GM12891 (cell line): ENCODE data around the gene IQCB1.

Source experiments
- DNase-seq: peaks from one replicate; pipeline ENCODE4 v3.0.0; 2011; ENCODE audit warnings: low spot score; ENCODE audit not compliant: insufficient read length
- FAIRE-seq: peaks from 2 replicates; lab custom pipeline; 2011; peaks lifted over from hg19 to GRCh38; lab: Jason Lieb, UNC
- PAX5 ChIP-seq: IDR thresholded peaks from 2 replicates; pipeline ENCODE4 v1.6.1; 2011; ENCODE audit warnings: low read length, moderate library complexity, mild to moderate bottlenecking; ENCODE audit not compliant: insufficient read depth, severe bottlenecking
- POLR2A ChIP-seq: IDR thresholded peaks from 2 replicates; pipeline ENCODE4 v1.6.1; 2011; ENCODE audit warnings: low read depth, low read length, control low read depth
- POLR2AphosphoS5 ChIP-seq: IDR thresholded peaks from 2 replicates; pipeline ENCODE4 v1.6.1; 2011; ENCODE audit warnings: low read depth, low read length, control low read depth
- POU2F2 ChIP-seq: IDR thresholded peaks from 2 replicates; pipeline ENCODE4 v1.6.1; 2011; ENCODE audit warnings: low read depth, mild to moderate bottlenecking, control low read depth, low read length, moderate library complexity
- SPI1 ChIP-seq: IDR thresholded peaks from 2 replicates; pipeline ENCODE4 v1.6.1; 2011; ENCODE audit warnings: low read depth, low read length, control low read depth
- TAF1 ChIP-seq: IDR thresholded peaks from 2 replicates; pipeline ENCODE4 v1.6.1; 2011; ENCODE audit warnings: low read depth, low read length, control low read depth

Gene IQCB1

DNA sequence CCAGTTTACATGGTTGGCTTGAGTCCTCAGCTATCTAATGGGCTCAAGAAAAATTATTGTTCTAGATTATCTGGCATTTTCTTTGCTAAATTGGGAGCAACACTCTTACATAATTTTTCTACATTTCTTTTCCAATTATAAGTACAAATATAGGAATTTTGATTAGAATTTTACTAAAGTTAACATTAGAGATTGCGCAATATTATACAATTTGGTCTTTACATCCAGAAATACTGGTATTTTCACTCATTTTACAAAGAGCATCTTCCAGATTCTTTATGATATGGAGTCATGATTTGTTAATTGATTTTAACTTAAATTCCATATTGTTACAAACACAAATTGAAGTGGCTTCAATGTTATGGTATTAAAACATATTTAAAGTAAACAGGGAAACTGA, 65.6 kb downstream of the IQCB1 start:
- DNase-seq: no peak
- FAIRE-seq: no peak
- TF ChIP-seq TAF1: no peak
- TF ChIP-seq PAX5: no peak
- TF ChIP-seq POLR2AphosphoS5: no peak
- TF ChIP-seq POLR2A: no peak
- TF ChIP-seq POU2F2: no peak
- TF ChIP-seq SPI1: no peak

DNA sequence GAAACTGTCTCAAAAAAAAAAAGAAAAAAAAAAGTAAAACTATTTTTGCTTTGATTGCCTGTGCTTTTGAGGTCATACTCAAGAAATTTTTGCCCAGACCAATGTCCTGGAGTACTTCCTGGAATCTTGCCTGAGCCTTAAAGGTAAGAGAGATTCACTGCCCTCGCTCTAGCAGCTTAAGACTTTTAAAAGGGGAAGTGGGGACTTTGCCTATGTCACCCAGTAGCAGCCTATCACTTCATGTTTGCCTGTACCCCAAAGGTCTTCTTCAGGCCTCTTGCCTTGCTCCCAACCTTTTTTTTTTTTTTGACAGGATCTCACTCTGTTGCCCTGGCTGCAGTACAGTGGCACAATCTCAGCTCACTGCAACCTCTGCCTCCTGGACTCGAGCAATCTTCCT, 66.4 kb downstream of the IQCB1 start:
- FAIRE-seq (no peak), DNase-seq (no peak)
- TF ChIP-seq PAX5 (no peak), POU2F2 (no peak), POLR2A (no peak), SPI1 (peak; percentile 91)

DNA sequence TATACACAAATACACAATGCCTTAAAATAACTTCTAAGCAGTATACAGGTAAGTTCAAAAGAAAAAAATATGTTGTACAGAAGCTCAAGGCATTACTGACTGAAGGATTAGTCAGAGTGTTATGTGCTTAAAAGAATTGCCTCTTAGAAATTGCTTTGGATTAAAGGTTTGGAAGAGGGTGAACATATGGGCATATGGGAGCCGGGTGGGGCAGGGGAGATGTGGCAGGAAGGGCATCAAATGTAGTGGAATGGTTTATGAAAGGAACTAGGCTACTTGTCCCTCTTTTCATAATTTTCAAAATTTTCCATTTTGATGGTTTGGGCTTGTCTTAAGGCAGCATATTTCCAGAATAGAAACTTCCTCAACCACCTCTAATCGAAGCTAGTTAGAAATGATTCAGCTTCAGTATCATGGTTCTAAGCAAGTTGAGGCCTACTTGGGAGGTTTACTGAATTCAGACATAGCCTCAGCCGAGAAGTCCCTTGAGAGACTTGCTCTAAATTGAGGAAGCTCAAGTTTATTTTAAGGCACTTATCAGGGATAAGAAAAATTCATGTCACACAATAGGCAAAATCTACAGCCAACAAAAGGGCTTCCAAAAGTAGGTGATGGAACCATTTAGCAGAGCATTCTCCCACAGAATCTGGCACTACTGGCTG, 75.2 kb downstream of the IQCB1 start:
- no peak for FAIRE-seq
- DNase-seq: no peak
- no peak for TF ChIP-seq SPI1
- TF ChIP-seq POLR2A: no peak
- TF ChIP-seq POU2F2: no peak
- TF ChIP-seq PAX5: no peak

DNA sequence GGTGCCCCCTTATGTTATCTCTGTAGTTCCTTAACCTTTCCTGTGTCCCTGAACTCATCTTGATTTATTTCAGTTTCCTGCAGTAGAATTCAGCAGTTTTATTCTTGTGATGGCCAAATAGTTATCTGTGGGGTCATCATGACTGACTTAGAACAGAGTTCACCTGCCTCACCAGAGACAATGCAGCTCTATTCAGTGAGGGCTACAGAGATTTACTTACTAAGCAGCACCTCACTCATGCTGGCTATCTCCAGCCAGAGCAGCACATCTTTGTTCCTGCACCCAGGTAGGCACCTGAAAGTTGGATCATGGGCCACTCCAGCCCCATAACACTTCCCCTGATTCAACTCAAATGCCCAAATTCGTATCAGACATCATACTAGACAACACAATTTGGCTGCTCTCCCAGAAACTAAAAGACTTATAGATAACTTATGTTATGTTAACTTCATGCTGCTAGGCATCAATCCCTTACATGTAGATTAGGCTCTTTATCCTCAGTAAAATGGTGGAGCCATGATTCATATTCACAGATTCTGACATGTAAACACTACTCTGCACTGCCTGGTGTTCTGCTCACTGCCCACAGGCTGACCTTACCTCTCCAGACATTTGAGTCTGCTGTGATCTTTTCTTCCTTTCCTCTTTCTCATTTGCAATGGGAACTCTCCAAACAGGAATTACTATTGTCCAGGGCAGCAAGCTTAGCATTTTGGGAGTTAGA, 76.0 kb downstream of the IQCB1 start:
- TF ChIP-seq POLR2AphosphoS5 (no peak), POLR2A (no peak), SPI1 (no peak), PAX5 (no peak), TAF1 (no peak), POU2F2 (no peak)
- no peak for DNase-seq
- FAIRE-seq: no peak

DNA sequence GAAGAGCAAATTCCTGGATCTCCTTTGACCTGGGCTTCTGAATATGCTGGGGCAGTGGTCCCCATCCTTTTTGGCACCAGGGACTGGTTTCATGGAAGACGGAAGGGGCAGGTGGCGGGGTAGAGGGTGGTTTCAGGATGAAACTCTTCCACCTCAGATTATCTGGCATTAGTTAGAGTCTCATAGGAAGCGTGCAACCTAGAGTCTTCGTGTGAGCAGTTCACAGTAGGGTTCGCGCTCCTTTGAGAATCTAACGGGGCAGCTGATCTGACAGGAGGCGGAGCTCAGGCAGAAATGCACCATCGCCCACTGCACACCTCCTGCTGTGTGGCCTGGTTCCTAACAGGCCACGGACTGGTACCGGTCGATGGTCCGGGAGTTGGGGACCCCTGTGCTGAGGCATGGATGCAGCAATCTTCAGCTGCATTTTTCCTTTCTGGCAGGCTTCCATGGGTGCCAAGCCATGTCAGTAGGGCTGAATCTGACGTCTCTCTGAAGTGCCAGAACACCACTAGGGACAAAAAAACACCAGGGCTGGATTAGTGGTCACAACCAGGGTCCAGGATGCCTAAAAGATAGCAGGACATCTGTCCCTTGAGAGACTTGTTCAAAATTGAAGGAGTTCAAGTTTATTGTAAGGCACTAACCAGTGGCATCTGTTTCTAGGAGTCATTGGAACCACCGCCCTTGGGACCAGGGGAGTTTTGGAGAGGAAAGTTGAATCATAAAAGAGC, 76.9 kb downstream of the IQCB1 start:
- no peak for FAIRE-seq
- DNase-seq: no peak
- TF ChIP-seq TAF1: no peak
- TF ChIP-seq POLR2AphosphoS5: no peak
- no peak for TF ChIP-seq PAX5
- TF ChIP-seq POLR2A: no peak
- TF ChIP-seq POU2F2: no peak
- no peak for TF ChIP-seq SPI1

DNA sequence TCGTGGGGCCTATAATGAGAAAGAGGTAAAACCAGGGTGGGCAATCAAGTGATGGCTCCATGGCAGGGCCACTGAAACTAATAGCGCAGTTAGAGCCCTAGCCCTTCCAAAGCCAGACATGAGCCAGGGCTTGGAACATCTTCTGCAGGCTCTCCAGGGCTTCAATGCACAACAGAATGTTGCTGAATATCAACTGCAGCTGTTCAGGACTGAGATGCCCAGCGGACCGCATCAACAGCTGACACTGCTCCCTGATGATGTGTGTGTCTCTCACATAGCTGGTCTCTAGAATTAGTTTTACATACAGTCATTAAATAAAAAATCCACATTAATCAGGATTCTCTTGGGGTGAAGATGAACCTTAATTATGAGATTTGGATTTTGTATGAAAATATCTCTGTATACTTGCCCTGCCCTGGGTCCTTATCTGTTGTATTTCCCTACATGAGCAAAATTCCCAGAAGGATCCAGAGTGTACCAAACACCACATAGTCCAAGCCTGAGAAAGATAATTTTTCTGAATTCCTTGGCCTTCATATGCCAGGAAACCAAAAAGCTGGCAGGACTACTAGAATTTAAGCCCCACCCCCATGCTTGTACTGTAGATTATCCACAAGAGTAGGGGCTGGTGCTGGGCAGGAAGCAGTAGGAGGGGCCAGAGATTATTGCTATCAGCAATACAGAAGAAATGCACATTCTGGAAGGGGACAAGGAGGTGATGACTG, 77.6 kb downstream of the IQCB1 start:
- DNase-seq (no peak), FAIRE-seq (no peak)
- peak; percentile 97 for TF ChIP-seq PAX5
- no peak for TF ChIP-seq POU2F2

DNA sequence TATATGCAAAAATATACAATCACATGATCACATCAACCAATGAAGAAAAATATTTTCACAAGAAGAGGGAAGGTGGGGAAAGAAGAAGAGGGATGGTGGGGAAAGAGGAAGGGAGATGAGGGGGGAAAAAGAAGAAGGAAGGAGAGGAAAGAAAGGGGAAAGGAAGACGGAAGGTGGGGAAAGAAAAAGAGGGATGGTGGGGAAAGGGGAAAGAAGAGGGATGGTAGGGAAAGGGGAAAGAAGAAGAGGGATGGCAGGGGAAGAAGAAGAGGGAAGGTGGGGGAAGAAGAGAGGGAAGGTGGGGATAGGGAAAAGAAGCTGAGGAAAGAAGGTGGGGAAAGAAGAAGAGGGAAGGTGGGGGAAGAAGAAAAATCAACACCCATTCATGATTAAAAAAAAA, 82.1 kb downstream of the IQCB1 start:
- no peak for FAIRE-seq
- no peak for DNase-seq
- TF ChIP-seq SPI1 (no peak), POU2F2 (no peak), PAX5 (no peak), POLR2AphosphoS5 (no peak)

DNA sequence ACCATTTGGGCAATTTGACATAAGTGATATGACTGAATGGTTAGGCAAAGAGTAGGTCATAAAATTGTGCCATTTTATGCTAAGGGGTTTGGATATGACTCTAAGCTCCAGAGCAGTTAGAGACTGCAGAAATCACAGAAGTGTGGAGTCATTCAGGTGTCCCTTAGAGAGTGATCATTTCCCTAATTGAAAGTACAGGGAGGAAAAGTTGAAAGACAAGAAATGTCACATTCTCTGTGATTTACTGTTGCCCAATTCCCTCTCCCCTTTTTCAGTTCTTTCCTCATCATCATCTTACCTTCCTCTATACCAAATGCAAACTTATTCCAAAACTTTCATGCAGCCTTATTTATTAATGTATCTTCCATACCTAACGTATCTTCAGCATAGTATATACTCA, 82.6 kb downstream of the IQCB1 start:
- FAIRE-seq: no peak
- no peak for TF ChIP-seq POU2F2
- no peak for DNase-seq

DNA sequence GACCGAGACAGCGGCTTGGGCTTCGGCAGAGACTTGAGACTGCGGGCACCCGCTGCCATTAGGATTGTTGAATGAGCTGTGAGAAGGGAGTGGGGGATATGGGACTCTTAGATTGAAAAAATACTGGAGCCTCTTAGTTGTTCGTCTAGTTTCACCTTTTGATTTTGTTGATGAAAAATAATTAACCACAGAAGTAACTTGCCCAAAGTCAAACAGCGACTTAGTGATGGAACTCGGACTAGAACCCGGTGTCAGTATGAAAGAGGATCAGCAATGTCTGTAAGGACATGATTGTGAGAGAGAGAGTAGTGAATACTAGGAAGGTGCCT, 84.8 kb downstream of the IQCB1 start:
- DNase-seq (no peak), FAIRE-seq (no peak)
- TF ChIP-seq TAF1: no peak
- TF ChIP-seq POLR2A: no peak
- no peak for TF ChIP-seq PAX5
- TF ChIP-seq POLR2AphosphoS5: no peak
- no peak for TF ChIP-seq SPI1
- TF ChIP-seq POU2F2: no peak

DNA sequence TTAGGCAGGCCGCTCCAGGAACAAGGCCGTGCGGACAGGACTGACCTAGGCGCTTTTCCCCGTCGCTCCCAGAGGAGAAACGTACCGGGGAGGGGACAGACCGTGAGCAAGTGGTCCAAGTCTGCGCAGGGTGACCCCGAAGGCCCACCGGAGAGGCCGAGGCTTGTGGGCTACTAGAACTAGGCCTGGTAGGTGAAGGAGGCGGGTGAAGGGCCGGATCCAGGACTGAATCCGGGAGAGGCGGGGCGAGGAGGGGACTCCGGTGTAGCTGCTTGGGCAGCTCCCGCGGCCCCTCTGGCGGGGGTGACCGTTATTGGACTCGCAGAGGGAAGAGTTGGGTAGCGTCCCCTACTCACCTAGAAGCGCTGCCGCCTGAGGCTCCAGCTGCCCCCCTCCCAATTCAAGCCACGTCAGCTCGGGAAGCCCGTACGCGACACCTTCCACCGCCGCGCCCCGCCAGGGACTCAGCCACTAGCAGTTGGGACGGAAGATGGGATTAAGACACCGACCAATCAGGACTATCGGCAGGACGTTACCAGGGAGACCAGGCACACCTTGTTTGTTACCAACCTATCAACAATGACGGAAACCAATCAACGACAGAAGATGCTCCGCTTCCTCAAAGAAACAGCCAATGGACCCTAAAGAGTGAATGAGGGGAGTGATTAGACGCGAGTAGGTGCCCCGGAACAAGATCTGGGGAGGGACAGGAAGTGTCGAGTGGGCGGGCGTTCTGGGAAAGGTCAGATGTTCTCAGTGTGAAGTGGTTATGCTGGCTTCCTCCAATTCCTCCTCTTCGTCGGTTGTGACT, 85.4 kb downstream of the IQCB1 start, which contains the start of gene GOLGB1:
TSS of gene GOLGB1 (minus strand) at position 466 of the 811 bp plus-strand sequence. CDS start 18,770 bp downstream, outside the sequence.
- peak; percentile 100 for FAIRE-seq
- peak; percentile 72 for DNase-seq
- TF ChIP-seq POU2F2 (peak; percentile 78), TAF1 (peak; percentile 79; the same call in 1 of the 2 replicates), POLR2AphosphoS5 (peak; percentile 94), SPI1 (peak; percentile 76), POLR2A (peak; percentile 97), PAX5 (no peak)
